ENCODE measurements around the gene TRIP4. TPM values are rescaled to one million over a fixed set of nuclear protein-coding genes. Genes with fewer than 3 reads are reported as not detected.

TRIP4 gene
- total and polyA plus RNA-seq, 8 donors = 23.0 to 47.4 (median 41.1) TPM

DNA sequence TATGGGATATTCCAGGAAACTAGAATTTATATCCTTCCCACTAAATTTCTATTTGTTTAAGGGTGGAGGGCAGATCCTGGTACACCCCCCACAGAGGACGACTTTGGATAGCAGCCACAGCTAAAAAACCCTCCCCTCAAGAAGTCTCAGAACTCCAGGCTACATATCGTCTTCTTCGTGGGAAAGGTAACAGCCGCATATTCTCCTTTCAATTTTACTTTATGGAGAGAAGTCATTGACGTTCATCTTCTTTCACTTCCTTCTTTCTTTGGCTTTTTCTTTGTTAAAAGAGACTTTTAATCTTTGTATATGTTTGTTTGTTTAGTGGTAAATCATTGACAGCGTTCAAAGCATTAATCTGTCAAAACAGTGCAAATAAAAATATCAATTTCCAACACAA lies 36.3 kb downstream of the TRIP4 start:
- ATAC-seq (no peak), DNase-seq (no peak)
- no peak overlapping the region for H3K4me3 ChIP-seq
- no peaks in the 10 kb centered on the region for H3K27me3 ChIP-seq
- no peaks in the 10 kb centered on the region for H3K9me3 ChIP-seq
- no peak for TF ChIP-seq CTCF (IDR thresholded peaks at IDR 0.05)
- no peak overlapping the region for H3K27ac ChIP-seq
- peaks cover 0 to 94% of the 10 kb centered on the region in 2 donors for H3K36me3 ChIP-seq
- no peaks in the 10 kb centered on the region for H3K4me1 ChIP-seq
- intact Hi-C loops (cut with DNase I) = loop anchor here in 1 of 2 donors (10.0 kb wide), 1 partner anchor 231 kb away; no protein-coding TSS in a partner anchor

DNA sequence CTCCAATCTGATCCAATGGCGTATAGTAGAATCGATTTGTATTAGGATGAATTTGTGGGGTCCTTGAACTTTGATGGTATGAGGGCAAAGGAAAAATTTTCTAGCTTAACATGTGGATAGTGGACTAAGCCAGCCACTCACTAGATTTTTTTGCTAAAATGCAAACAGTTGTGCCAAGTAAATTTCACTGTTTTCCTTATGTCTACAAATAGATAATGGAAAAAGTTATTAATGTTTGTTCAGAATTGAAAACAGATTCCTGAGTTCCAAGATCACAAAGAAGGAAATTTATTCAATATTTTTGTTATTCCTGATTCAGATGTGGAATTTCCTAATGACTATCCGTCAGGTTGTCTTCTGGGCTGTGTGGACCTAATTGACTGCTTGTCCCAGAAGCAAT lies 37.6 kb downstream of the TRIP4 start:
- TF ChIP-seq CTCF (IDR thresholded peaks at IDR 0.05) = no peak
- H3K9me3 ChIP-seq = no peaks in the 10 kb centered on the region
- no peaks in the 10 kb centered on the region for H3K27me3 ChIP-seq
- H3K27ac ChIP-seq = no peak overlapping the region
- peaks cover 0 to 81% of the 10 kb centered on the region in 2 donors for H3K36me3 ChIP-seq
- no peak for DNase-seq
- H3K4me3 ChIP-seq = no peak overlapping the region
- ATAC-seq = no peak
- intact Hi-C loops (cut with DNase I) = loop anchor here in 1 of 2 donors (10.0 kb wide), 1 partner anchor 230 kb away; no protein-coding TSS in a partner anchor
- peaks cover 0 to 11% of the 10 kb centered on the region in 2 donors for H3K4me1 ChIP-seq

DNA sequence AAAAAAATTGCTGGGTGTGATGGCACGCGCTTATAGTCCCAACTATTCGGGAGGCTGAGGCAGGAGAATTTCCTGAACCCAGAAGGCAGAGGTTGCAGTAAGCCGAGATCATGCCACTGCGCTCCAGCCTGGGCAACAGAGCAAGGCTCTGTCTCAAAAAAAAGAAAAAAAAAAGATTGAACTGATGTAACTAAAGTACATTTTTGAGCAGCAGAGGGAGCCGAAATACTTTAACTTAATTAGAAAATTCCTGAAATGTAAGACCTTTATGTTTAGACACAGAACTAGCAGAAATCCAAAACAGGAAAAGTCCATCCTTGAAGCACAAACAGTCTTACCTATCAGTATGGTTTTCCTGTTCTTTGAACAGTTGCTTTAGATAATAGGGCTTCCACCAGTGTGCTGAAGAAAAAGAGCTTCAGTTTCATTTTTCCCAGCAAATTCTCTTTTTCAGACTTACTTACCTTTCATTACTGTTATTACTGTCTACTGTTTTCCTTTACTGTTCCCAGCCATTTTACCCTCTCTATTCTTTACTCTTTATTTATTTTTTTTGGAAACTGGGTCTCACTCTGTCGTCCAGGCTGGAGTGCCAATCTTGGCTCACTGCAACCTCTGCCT lies 39.3 kb downstream of the TRIP4 start:
- Histone ChIP-seq H3K27me3 (no peaks in the 10 kb centered on the region), H3K4me3 (no peak overlapping the region), H3K9me3 (no peaks in the 10 kb centered on the region), H3K4me1 (peaks cover 0 to 13% of the 10 kb centered on the region in 2 donors), H3K27ac (no peak overlapping the region), H3K36me3 (peaks cover 0 to 75% of the 10 kb centered on the region in 2 donors)
- peak in 2 of 4 donors; percentile 29 to 53 for DNase-seq
- ATAC-seq = peak; percentile 33
- no peak for TF ChIP-seq CTCF (IDR thresholded peaks at IDR 0.05)
- intact Hi-C loops (cut with DNase I) = loop anchor here in 1 of 2 donors (10.0 kb wide), 1 partner anchor 228 kb away; no protein-coding TSS in a partner anchor

GRCh38 chr15:64429448-64429847 lies 41.8 kb downstream of the TRIP4 start:
- no peak for TF ChIP-seq CTCF (IDR thresholded peaks at IDR 0.05)
- intact Hi-C loops (cut with DNase I) = loop anchor here in 1 of 2 donors (10.0 kb wide), 1 partner anchor 225 kb away; no protein-coding TSS in a partner anchor
- no peak for ATAC-seq
- H3K27me3 ChIP-seq = no peaks in the 10 kb centered on the region
- H3K4me3 ChIP-seq = no peak overlapping the region
- no peak for DNase-seq
- peak overlapping the region in 1 of 2 donors; percentile 30 for H3K27ac ChIP-seq
- no peaks in the 10 kb centered on the region for H3K9me3 ChIP-seq
- H3K4me1 ChIP-seq = peaks cover 0 to 13% of the 10 kb centered on the region in 2 donors
- peaks cover 0 to 75% of the 10 kb centered on the region in 2 donors for H3K36me3 ChIP-seq

- Histone ChIP-seq H3K9me3 (no peaks in the 10 kb centered on the region), H3K4me1 (peaks cover 0 to 13% of the 10 kb centered on the region in 2 donors), H3K27me3 (no peaks in the 10 kb centered on the region), H3K36me3 (peaks cover 0 to 69% of the 10 kb centered on the region in 2 donors), H3K4me3 (no peak overlapping the region), H3K27ac (peak overlapping the region in 1 of 2 donors; percentile 30)
- TF ChIP-seq CTCF (IDR thresholded peaks at IDR 0.05) = no peak
- intact Hi-C loops (cut with DNase I) = loop anchor here in 1 of 2 donors (10.0 kb wide), 1 partner anchor 225 kb away; no protein-coding TSS in a partner anchor
- DNase-seq (peak in 2 of 4 donors; percentile 77 to 88), ATAC-seq (peak; percentile 70)
These were observed 42.5 kb downstream of the TRIP4 start for GRCh38 chr15:64430000-64430735.
